GM21528 (cell line): ENCODE results near the gene UBTF.

Source experiments
- ATAC-seq: cut with Tn5 transposase; IDR thresholded peaks from one replicate; pipeline ENCODE4 v1.9.1; 2021; ENCODE audit warnings: mild to moderate bottlenecking, moderate library complexity; ENCODE audit not compliant: unreplicated experiment, low FRiP score

The UBTF gene

DNA sequence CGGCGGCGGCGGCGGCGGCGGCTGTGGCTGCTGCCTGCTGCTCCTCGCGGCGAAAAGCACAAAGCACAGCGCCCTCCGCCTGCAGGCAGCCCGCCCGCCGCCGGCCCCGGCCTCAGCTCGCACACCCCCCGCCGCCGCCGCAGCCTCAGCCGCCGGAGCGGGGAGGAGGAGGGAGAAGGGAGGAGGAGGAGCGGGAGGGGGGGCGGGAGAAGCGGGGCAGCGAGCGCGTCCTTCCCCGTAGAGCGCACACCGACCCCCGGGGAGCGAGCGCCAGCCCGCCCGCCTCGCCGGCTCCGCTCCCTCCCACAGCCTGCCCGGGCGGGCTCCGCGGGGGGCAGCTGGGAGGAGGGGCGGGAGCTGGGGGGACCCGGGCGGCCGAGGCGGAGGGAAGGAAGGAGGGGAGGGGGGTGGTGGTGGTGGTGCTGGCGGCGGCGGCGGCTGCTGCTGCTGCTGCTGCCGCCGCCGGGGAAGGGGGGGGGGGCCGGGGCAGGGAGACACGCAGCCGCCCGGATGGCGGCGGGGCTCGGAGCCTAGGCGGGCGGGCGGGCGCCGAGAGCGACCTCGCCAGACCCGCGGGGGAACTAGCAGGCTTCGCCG lies at the start of gene UBTF:
Gene UBTF (minus strand): TSS at position 60 of the 597 bp plus-strand sequence. CDS start 1,446 bp downstream, outside the sequence.
- peak; percentile 3 for ATAC-seq

DNA sequence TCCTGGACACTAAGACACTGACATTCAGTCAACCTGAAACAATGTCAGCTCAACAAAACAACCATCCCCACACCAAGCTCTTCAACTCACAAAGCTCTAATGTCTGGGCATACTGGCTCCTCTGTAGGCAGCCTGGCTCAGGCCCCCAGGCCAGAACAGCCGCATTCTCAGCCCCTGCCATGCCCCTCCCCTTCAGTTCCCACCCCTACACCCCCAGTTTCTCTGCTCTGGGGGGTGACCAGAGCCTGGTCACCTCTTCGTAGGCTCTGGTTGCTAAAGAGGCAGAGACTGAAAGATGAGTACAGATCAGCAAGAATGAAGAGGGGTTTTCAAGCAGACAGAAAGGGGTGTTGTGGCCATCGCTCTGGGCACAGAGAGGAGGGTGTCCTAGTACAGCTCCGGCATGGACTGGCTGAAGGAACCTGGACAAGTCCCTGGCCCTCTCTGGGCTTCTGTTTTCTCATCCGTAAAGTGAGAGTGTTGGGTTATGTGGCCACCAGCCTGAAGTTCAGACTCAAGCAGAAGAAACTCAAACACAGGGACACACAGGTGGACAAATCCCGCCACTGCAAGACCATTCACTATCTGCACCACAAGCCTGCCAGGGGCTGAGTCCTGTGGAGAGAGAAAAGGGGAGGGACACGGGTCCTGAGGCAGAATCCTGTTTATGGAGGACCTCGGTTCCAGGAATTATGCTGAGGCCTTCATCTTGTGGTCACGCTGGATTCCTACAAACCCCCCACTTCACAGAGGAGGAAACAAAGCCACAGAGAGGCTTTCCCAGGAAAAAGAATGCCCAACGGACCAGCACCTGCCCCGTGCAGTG lies 49.4 kb upstream of the UBTF start:
- ATAC-seq, result no peak

DNA sequence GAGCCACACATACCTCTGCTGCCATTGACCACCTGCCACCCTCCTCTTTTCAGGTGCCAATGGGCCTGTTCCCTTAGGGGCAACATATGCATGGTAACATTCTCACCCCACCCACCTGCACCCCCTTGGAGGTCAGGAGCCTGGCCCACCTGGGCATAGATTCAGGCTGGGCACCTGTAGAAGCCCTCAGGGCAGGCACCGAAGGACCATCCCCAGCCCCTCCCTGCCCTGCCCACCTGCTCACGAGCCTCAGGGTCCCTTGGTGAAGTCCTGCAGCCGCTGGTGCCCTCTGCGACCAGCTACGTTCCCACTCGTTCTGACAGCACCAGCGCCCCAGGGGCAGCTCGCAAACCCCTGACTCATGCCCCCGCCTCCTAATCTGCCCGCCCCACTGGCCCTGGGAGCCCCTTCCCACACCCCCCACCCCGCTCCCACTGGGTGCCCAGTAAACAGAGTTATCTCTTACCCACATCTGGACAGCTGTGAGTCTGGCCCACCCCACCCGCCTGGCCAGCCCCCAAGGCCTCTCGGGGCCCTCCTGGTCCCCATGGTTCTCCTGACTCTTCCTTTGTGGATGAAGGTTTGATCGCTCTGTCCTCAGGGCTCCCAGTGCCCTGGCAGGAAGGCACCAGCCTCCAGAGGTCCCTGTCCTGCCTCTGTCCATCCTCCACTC lies 48.5 kb upstream of the UBTF start, which contains the start of gene SLC4A1:
Gene SLC4A1 (minus strand): TSS at position 318 of the 673 bp plus-strand sequence. CDS start 5,269 bp downstream, outside the sequence.
- ATAC-seq, result no peak

- ATAC-seq, result no peak
These were observed 47.6 kb upstream of the UBTF start for GRCh38 chr17:44267165-44267455.

DNA sequence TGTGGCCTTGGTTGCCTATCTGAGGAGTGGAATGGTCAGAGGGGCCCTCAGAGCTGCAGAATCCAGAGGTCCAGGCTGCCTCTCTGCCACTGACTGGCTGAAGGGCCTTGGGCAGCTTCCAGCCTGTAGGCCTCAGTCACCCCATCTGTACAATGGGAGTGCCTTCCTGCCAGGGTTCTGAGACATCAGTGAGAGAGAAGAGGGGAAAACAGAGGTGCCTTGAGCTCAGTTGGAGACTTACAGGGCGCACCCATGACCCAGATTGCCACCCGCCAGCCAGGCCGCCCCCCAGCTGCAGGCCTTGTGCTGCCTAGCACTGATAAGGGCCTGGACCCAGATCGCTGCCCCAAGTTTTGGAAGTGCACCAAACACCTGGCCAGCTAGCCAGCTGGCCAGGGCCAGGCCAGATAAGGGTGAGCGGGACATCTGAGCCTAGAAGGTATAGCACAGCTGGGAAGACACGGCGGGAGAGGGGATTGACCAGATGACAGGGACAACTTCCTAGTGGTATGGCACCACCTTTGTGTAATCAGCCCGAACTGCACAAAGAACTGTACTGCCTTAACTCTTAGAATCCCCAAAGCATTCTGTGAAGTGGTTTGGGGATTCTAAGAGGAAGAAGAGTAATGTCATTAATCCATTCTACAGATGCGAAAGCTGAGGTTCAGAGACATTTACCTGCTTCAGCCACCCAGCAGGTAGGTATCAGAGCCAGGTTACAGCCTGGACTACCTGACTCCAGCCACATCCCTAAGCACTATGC lies 47.1 kb upstream of the UBTF start:
- no peak for ATAC-seq

GRCh38 chr17:44263345-44263902 lies 43.9 kb upstream of the UBTF start:
- no peak for ATAC-seq

DNA sequence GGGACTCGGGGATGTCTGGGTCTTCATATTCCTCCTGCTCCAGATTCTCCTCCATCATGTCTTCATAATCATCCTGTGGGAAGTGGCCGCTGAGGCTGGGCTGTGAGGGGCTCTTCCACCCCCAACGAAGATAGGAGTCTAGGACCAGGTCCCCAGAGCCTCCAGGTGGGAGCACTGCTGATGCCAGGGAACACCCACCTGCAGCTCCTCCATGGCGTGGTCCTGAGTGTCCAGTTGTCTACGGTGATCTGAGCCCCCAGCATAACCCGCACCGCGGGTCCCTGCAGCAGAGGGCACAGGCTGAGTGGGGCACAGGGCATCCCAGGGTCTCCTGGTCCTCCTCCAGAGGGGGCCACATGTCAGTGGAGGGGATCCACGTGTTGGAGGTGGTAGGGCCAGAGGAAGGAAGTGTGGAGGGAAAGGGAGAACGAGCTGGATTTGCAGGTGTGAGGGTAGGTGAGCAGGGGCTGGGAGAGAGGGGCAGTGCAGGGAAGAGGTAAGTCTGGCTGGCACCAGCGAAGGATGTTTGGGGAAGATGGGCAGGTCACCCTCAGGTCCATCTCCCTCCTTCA lies 43.3 kb upstream of the UBTF start:
- ATAC-seq, result no peak

DNA sequence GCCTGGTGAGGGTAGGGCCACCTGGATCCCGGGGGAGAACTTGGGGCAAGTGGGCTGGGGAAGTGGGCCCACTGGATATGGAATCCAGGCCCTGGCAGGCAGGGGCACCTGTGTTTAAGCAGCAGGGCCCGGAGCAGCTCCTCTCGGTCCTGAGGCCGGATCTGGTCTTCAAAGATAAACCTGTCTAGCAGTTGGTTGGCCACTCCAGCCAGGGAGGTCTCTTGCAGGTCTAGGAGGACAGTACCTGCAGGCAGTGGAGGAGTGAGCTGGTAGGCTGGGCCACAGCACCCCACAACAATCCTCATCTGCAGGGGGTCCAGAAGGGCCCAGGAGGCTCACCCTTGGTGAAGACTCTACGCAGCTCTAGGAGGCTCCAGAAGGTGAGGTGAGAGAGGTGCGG lies 40.8 kb upstream of the UBTF start:
- no peak for ATAC-seq

DNA sequence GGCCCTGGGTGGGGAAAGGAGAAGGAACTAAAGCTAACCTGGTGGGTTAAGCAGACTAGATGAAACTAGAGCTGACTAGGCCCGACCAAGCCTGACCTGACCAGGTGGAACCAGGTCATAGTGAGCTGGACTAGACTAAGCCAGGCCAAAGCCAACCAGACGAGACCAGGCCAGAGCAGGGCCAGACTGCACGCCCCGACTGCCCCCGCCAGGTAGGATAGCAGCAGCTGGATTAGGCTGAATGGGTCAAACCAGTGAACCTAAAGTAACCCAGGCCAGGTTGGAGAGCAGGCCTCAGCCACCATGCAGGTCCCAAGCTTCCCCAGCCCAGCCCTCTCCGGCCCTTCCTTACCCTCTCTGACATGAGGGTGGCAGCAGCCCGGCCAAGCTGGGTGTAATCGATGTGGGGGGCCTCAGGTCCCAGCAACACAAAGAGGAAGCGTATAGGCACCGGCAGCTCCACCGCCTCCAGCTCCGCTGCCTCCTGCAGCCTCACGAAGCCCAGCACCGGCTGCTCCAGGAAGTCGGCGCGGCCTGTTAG lies 39.4 kb upstream of the UBTF start:
- no peak for ATAC-seq

DNA sequence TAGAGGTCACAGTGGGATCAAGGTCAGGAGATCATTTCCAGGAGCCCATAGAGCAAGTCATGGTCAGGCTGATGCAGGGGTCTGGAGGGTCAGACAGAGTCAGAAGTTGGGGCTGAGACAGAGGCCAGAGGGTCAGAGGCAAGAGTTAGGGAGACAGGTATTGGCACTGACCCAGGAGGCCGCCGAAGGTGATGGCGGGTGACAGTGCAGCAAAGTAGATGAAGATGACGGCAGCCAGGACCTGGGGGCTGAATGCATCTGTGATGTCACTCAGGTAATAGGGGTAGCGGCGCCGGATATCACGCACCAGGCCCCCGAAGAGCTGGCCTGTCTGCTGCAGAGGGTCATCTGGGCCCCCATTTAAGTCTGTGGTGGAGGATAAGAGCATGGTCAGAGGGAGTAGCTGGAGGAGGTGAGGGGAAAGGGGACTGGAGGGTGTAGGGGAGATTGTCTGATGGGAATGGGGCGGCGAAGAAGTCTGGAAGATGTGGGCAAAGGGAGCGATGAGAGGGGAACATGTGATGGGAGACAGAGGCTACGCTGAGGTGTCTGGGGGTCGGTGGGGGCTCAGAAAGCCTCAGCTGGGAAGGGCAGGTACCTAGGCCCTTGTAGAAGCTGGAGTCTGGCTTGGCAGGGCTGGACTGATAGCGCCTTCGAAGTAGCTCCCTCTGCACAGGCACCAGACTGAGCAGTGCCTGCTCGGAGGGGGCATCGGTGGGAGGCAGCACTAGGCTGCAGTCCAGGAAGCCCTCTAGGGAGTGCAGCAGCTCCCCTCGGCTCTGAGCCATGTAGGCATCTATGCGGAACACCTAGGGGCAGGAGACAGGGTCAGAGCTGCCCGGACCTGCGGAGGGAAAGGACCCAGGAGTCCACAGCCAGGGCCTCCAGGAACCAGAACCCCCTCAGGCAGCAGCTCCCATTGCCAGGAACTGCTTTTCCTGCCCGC lies 38.6 kb upstream of the UBTF start:
- no peak for ATAC-seq

DNA sequence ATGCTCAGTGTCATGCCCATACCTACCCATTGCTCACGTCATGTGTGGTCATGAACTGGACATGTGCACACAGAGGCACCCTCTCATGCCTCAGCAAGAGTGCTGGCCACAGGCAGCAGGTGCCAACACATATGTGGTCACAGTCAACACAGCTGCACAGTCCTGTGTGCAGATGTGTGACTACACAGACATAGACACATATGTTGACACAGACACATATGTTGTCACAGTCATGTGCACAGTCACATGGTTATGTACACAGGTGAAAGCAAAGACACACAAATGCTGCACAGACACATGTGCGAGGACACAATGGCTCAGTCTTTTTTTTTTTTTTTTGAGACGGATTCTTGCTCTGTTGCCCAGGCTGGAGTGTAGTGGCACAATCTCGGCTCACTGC lies 37.2 kb upstream of the UBTF start:
- ATAC-seq, result no peak

GRCh38 chr17:44255915-44256314 lies 36.4 kb upstream of the UBTF start:
- ATAC-seq, result no peak

DNA sequence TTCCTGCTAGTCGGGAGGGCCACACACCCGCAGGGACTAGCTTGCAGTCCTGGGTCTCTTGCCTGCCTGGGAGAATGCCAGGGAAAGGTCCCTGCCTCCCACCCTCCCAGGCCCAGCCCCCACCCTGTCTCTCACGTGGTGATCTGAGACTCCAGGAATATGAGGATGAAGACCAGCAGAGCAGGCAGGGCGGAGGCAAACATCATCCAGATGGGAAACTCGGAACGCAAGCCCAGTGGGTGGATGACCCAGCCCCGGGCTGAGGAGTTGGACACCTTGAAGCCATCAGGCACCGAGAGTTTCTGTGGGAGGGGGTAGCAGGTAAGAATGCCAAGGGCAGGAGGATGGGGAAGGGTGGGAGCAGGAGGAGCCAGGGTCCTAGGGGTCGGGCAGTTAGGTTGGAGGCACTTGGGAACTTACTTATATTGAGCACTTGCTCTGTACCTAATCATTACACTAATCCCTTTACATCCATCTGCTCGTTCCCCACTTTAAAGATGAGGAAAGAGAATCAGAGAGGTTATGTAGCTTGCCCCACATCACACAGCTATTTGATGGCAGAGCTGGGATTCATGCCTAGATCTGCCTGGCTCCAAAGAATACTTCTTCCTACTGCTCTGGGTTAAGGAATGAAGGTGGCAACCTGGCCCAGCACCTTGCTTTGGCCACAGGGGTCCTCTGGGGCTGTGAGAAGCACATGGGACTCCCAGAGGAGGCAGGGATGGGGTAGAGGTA lies 35.1 kb upstream of the UBTF start:
- ATAC-seq, result no peak

GRCh38 chr17:44253006-44253405 lies 33.5 kb upstream of the UBTF start:
- ATAC-seq, result no peak

- no peak for ATAC-seq
These were observed 31.6 kb upstream of the UBTF start for GRCh38 chr17:44251062-44251461.

DNA sequence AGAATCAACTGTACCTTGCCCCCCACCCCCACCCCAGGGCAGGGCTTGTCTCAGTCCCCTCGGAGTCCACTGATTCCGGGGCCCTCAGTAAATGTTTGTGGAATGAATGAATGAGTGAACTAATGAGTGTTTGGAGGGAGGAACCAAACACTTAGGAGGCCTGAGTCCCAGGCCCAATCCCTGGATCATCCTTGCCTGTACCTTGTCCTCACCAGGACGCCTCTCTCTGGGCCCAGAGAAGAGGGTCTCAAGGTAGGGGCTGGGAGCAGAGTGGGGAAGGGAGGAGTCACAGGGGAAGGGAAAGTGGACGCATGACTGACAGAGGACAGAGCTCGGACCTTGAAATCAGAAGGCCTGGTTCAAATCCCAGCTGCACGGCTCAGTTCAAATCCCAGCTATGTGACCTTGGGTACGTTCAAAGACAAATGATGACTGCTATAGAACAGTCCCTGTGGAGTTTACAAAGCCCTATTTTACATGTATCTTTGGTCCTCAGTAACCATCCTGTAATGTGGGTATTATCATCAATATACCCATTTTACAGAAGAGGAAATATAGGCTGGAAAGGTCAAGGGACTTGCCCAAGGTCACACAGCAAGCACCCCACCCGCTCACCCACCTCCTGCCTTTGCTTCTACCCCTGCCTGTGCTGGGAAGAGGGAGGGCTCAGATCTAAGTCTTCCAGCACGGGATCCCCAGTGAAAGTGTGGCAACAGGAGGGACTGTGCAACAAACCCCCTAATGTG lies 30.2 kb upstream of the UBTF start:
- ATAC-seq, result no peak

GRCh38 chr17:44247876-44248736 lies 28.6 kb upstream of the UBTF start:
- no peak for ATAC-seq
